Gastrocnemius medialis (tissue), 4 donors: ENCODE results near the gene SLC35B1. TPM values are rescaled to one million over a fixed set of nuclear protein-coding genes. Genes with fewer than 3 reads are reported as not detected.

ENCODE experiments used
- ATAC-seq, 2 donors: fragments of 150-250 bp; one replicate each; pipeline ENCODE4 v1.9.1; 2016
- DNase-seq, 2 donors: peaks; one replicate each; pipeline ENCODE4 v3.0.0-alpha.2; 2019
- H3K27ac ChIP-seq, 4 donors: fragments of 200-600 bp; sonication (generic); 1 replicate in 1 of 4; 2 replicates in 3 of 4; pipeline ENCODE4 v1.5.1; 2016 to 2018; ENCODE audit warnings: mild to moderate bottlenecking in 2 of 4, moderate library complexity in 1 of 4
- H3K27me3 ChIP-seq, 3 donors: fragments of 200-600 bp; sonication (generic) in 2 of 3; 1 replicate in 1 of 3; 2 replicates in 2 of 3; pipeline versions ENCODE4 v1.5.1 to v1.6.0; 2016 to 2019; ENCODE audit warnings: mild to moderate bottlenecking in 1 of 3, moderate library complexity in 1 of 3
- H3K36me3 ChIP-seq, 2 donors: fragments of 200-600 bp; sonication (generic) in 1 of 2; one replicate each; pipeline ENCODE4 v1.5.1; 2017 to 2018
- H3K4me1 ChIP-seq, 2 donors: fragments of 200-600 bp; sonication (generic) in 1 of 2; one replicate each; pipeline ENCODE4 v1.5.1; 2016 to 2017; ENCODE audit warnings: mild to moderate bottlenecking in 2 of 2
- H3K4me3 ChIP-seq, 4 donors: fragments of 200-600 bp; sonication (generic) in 3 of 4; 1 replicate in 1 of 4; 2 replicates in 3 of 4; pipeline ENCODE4 v1.5.1; 2016 to 2019; ENCODE audit warnings: mild to moderate bottlenecking in 2 of 4
- H3K9me3 ChIP-seq, 3 donors: fragments of 200-600 bp; sonication (generic) in 2 of 3; 1 replicate in 1 of 3; 2 replicates in 2 of 3; pipeline ENCODE4 v1.5.1; 2016 to 2019
- CTCF ChIP-seq, 5 experiments: fragments of 450-650 bp in 3 of 5; fragments of 200-600 bp in 2 of 5; sonication (generic) in 2 of 5; IDR thresholded peaks in 4 of 5; conservative IDR thresholded peaks in 1 of 5; 1 replicate in 4 of 5; 2 replicates in 1 of 5; pipeline ENCODE4 v1.5.1; 2016 to 2019; ENCODE audit warnings: antibody characterized with exemption in 5 of 5, mild to moderate bottlenecking in 3 of 5, moderate library complexity in 3 of 5
- POLR2A ChIP-seq, 2 donors: fragments of 450-650 bp; IDR thresholded peaks; one replicate each; pipeline ENCODE4 v1.6.1; 2017; ENCODE audit warnings: antibody characterized with exemption in 2 of 2, mild to moderate bottlenecking in 2 of 2, moderate library complexity in 2 of 2
- in situ Hi-C, 4 donors: fragments of 200-750 bp; cut with MboI; loops; one replicate each; pipeline versions ENCODE4 v1.15.0 to v1.8.0; 2017; ENCODE audit warnings: low sequenced_read_pairs in 4 of 4
- intact Hi-C: fragments of 100-400 bp; cut with DNase I; formaldehyde crosslinking; loops from one replicate; pipeline ENCODE4 v1.15.1; 2023; ENCODE audit warnings: low total_unique reads
- total RNA-seq, 4 donors: library from RNA; depleted of rRNA; stranded (reverse); fragments of >200 nt; gene quantifications; one replicate each; pipeline versions ENCODE4 v1.1.0 to v1.2.3, GENCODE V29; 2016

The SLC35B1 gene
- total RNA-seq, 4 donors from 2014 or later = 62.7 to 99.0 (median 84.5) TPM

DNA sequence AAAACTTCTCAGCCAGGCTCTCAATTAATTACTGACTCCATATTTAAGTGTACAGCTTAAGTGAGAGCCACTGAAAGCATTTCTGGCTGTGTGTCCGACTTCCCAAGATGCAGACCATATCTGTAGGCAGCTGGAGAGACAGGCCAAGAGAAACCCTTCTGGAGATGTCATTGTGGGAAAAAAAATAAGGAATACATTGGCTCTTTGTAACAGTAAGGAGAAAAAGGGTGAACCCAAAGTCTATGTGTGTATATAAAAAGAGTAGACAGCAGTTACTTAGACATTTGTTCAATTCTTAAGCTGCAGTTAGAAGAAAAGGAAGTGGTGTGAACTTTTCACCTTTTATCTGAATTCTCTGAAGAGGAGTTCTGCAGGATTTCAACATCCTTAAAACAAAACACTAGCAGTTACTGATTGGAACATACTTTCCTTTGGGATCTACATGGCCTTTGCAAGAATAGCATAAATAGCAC, 34.4 kb upstream of the SLC35B1 start:
- in situ Hi-C loops = no loop called here
- Histone ChIP-seq H3K4me1 (peaks cover 32 to 59% of the 10 kb centered on the region in 2 donors), H3K36me3 (no peaks in the 10 kb centered on the region), H3K4me3 (no peak overlapping the region), H3K9me3 (no peaks in the 10 kb centered on the region), H3K27me3 (no peaks in the 10 kb centered on the region), H3K27ac (peak overlapping the region; percentile 47 to 71 (median 56))
- intact Hi-C loops = no loop called here
- ATAC-seq (no peak), DNase-seq (no peak)
- TF ChIP-seq CTCF (IDR thresholded peaks at IDR 0.05 in 4 of 5, conservative IDR thresholded peaks at IDR 0.05 in 1 of 5) (no peak), POLR2A (IDR thresholded peaks at IDR 0.05) (no peak)

DNA sequence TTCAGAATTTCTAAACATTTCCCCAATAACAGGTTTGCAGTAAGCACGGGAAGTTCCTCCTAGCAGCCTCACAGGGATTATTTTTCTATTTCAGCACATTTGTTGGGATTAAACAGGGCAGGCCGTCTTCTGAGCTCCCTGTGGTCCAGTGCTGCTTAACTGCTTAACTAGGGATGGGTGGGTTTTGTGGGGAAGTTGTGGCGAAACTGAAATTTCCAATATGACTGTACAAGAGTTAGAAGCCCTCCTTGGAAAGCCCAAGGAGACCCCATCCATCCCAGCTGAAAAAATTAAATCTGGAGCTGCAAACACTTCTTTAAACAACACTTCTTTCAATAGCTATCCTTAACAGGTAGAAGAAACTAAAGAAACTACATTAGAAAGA, 33.9 kb upstream of the SLC35B1 start:
- peaks cover 32 to 59% of the 10 kb centered on the region in 2 donors for H3K4me1 ChIP-seq
- no peak overlapping the region for H3K4me3 ChIP-seq
- DNase-seq (no peak), ATAC-seq (no peak)
- TF ChIP-seq CTCF (IDR thresholded peaks at IDR 0.05 in 4 of 5, conservative IDR thresholded peaks at IDR 0.05 in 1 of 5) (no peak), POLR2A (IDR thresholded peaks at IDR 0.05) (no peak)
- no peaks in the 10 kb centered on the region for H3K27me3 ChIP-seq
- no peaks in the 10 kb centered on the region for H3K36me3 ChIP-seq
- H3K9me3 ChIP-seq = no peaks in the 10 kb centered on the region
- intact Hi-C loops (no loop called here), in situ Hi-C loops (no loop called here)
- H3K27ac ChIP-seq = peak overlapping the region; percentile 50 to 71 (median 57)

DNA sequence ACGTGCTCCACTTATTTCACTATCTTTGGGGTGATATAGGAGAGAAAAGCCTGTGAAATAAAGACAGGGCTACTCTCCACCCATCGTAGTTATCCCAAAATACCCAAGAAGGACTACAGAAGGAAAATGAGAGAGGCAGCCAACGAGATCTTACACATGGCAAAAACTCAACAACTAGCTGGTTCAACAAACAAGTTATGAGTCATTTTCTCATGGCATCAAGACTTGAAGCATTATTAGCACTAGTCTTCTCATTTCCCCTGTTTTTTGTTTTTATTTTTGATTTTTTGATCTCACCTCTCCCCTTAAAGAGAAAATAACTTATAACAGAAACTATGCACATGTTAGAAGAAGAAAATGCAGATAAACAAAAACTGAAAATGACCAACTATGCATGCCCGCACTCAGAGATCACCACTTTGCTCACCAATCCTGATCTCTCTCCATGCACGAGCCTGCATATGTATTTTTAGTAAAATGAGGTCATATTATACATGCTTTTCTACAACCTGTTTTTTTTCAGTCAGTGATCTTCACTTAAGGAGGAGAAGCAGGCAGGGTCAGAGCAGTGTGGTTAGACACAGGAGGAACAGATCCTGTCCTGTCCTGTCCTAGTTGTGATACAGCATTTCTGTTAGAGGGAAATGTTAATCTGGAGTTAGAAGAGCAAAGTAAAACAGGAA, 33.4 kb upstream of the SLC35B1 start:
- TF ChIP-seq POLR2A (IDR thresholded peaks at IDR 0.05) (no peak), CTCF (IDR thresholded peaks at IDR 0.05 in 4 of 5, conservative IDR thresholded peaks at IDR 0.05 in 1 of 5) (no peak)
- H3K4me1 ChIP-seq = peaks cover 32 to 55% of the 10 kb centered on the region in 2 donors
- no peaks in the 10 kb centered on the region for H3K9me3 ChIP-seq
- ATAC-seq (peak in 1 of 2 donors; percentile 75), DNase-seq (no peak)
- H3K4me3 ChIP-seq = no peak overlapping the region
- H3K36me3 ChIP-seq = no peaks in the 10 kb centered on the region
- no peaks in the 10 kb centered on the region for H3K27me3 ChIP-seq
- in situ Hi-C loops (no loop called here), intact Hi-C loops (no loop called here)
- H3K27ac ChIP-seq = peak overlapping the region; percentile 50 to 71 (median 57)

GRCh38 chr17:49739641-49740271, 32.0 kb upstream of the SLC35B1 start:
- H3K4me3 ChIP-seq = no peak overlapping the region

More at GRCh38 chr17:49739641-49740271, 32.0 kb upstream of the SLC35B1 start:
- intact Hi-C loops = no loop called here
- Histone ChIP-seq H3K27me3 (no peaks in the 10 kb centered on the region), H3K4me1 (peaks cover 32 to 48% of the 10 kb centered on the region in 2 donors), H3K9me3 (no peaks in the 10 kb centered on the region), H3K27ac (peak overlapping the region; percentile 27 to 72 (median 50)), H3K36me3 (no peaks in the 10 kb centered on the region)
- peak; percentile 72 to 81 for ATAC-seq
- in situ Hi-C loops = no loop called here
- DNase-seq = peak; percentile 81 to 89
- TF ChIP-seq CTCF (IDR thresholded peaks at IDR 0.05 in 4 of 5, conservative IDR thresholded peaks at IDR 0.05 in 1 of 5) = no peak
- TF ChIP-seq POLR2A (IDR thresholded peaks at IDR 0.05) = peak in 1 of 2 donors; percentile 12
